BE2C (cell line): ENCODE results near the gene TSTD2.

Experiments
- DNase-seq: peaks from one replicate; pipeline ENCODE4 v3.0.0-alpha.2; 2020
- H3K27me3 ChIP-seq: fragments of 250-450 bp; sonication (Bioruptor Pico); 2 replicates; pipeline ENCODE4 v1.5.1; 2020; ENCODE audit warnings: mild to moderate bottlenecking
- H3K36me3 ChIP-seq: fragments of 250-450 bp; sonication (Bioruptor Pico); 2 replicates; pipeline ENCODE4 v1.5.1; 2020; ENCODE audit warnings: mild to moderate bottlenecking
- H3K4me1 ChIP-seq: fragments of 250-450 bp; sonication (Bioruptor Pico); 2 replicates; pipeline ENCODE4 v1.5.1; 2020
- H3K4me3 ChIP-seq: 2 replicates; pipeline ENCODE4 v1.5.1; 2011; ENCODE audit warnings: low read depth, low read length
- H3K9me3 ChIP-seq: fragments of 250-450 bp; sonication (Bioruptor Pico); 2 replicates; pipeline ENCODE4 v1.5.1; 2020
- CTCF ChIP-seq: IDR thresholded peaks from 2 replicates; pipeline ENCODE4 v1.5.1; 2012; ENCODE audit warnings: mild to moderate bottlenecking, low read depth, low read length

The TSTD2 gene

GRCh38 chr9:97615439-97616072 lies 17.6 kb downstream of the TSTD2 start:
- TF ChIP-seq CTCF = peak; percentile 88
- no peaks in the 10 kb centered on the region for H3K4me1 ChIP-seq

GRCh38 chr9:97604901-97605645 lies 28.1 kb downstream of the TSTD2 start:
- Histone ChIP-seq H3K4me1 (no peaks in the 10 kb centered on the region), H3K4me3 (no peak overlapping the region), H3K9me3 (no peaks in the 10 kb centered on the region), H3K27me3 (no peaks in the 10 kb centered on the region), H3K36me3 (peaks cover 68% of the 10 kb centered on the region)
- DNase-seq = no peak
- no peak for TF ChIP-seq CTCF

More at GRCh38 chr9:97615439-97616072, 17.6 kb downstream of the TSTD2 start:
- peak; percentile 67 for DNase-seq
- Histone ChIP-seq H3K27me3 (no peaks in the 10 kb centered on the region), H3K36me3 (peaks cover 53% of the 10 kb centered on the region), H3K4me3 (no peak overlapping the region), H3K9me3 (no peaks in the 10 kb centered on the region)

- TF ChIP-seq CTCF = no peak
- Histone ChIP-seq H3K4me3 (no peak overlapping the region), H3K36me3 (peaks cover 78% of the 10 kb centered on the region), H3K4me1 (peaks cover 15% of the 10 kb centered on the region), H3K27me3 (no peaks in the 10 kb centered on the region), H3K9me3 (no peaks in the 10 kb centered on the region)
- no peak for DNase-seq
Observed at GRCh38 chr9:97602430-97602829, 30.7 kb downstream of the TSTD2 start.

DNA sequence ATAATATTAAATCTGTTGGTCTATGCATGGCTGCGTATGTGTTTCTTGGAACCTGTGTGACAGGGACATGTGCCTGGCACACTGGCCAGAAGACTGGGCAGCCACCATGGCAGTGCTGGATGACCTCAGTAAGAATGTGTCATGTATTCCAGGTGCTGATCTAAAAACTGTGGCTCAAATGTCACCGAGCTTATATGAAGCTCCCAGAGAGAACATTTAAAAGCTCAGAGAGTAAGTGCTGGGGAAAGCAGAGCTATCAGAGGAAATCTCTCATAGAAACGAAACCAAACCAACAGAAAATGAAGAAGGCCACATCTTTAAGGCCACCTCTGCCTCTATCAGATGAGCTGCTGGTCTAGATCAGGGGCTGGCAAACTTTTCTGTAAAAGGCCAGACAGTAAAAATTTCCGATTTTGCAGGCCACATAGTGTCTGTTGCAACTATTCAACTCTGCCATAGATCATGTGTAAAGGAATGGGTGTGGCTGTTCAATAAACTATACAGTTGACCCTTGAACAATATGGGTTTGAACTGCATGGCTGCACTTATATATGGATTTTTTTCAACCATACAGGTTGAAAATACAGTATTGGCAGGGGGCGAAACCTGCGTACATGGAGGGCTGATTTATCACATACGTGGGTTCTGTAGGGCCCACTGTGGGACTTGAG lies 31.8 kb downstream of the TSTD2 start:
- TF ChIP-seq CTCF = no peak
- Histone ChIP-seq H3K9me3 (no peaks in the 10 kb centered on the region), H3K27me3 (no peaks in the 10 kb centered on the region), H3K4me1 (peaks cover 18% of the 10 kb centered on the region), H3K4me3 (no peak overlapping the region), H3K36me3 (peaks cover 85% of the 10 kb centered on the region)
- no peak for DNase-seq

DNA sequence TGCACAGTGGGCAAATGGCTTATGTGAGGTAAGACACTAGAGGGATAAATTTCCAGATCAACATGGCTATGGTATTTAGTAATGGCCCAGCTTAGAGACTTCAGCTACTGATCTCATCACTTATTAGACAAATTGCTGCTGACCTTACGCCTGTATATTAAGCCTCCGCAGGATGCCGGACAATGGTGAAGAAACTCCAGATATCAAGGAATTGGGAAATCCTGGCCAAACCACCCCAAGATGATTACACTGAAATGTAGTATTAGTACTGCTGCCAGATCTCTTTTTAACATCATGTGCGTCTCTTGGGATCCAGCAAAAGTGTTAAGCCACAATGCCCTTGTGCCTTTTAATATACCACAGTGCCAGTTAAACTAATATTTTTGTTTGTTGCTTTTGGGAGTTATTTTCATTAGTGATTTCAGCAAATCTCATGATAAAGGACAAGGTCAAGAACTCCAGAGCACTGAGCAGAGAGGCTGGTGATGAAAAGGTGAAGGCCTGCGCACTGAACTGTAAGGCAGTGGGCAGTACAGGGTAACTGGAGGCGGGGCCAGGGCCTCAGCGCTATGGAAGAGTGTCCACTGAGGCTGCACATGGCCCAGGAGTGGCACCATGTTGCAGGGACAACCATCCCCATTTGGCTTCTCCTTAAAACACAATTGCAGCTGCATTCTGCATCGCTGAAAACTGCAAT lies 32.5 kb downstream of the TSTD2 start:
- peaks cover 18% of the 10 kb centered on the region for H3K4me1 ChIP-seq
- H3K27me3 ChIP-seq = no peaks in the 10 kb centered on the region
- no peak for TF ChIP-seq CTCF
- H3K36me3 ChIP-seq = peaks cover 85% of the 10 kb centered on the region
- DNase-seq = no peak
- H3K9me3 ChIP-seq = no peaks in the 10 kb centered on the region
- no peak overlapping the region for H3K4me3 ChIP-seq
